Esophagus muscularis mucosa (tissue), 3 donors: Measurements from ENCODE around the gene DDHD1.

Experiments used
- CTCF ChIP-seq, 3 experiments: fragments of 200-600 bp in 2 of 3; fragments of 450-650 bp in 1 of 3; sonication (generic) in 2 of 3; IDR thresholded peaks; one replicate each; pipeline ENCODE4 v1.5.1; 2017 to 2019; ENCODE audit warnings: antibody characterized with exemption in 3 of 3, mild to moderate bottlenecking in 2 of 3, moderate library complexity in 1 of 3
- POLR2A ChIP-seq: fragments of 450-650 bp; IDR thresholded peaks from one replicate; pipeline ENCODE4 v1.6.1; 2017; ENCODE audit warnings: antibody characterized with exemption, moderate library complexity, mild to moderate bottlenecking, low read depth

- TF ChIP-seq CTCF (IDR thresholded peaks at IDR 0.05) (no peak), POLR2A (no peak)
Observed at GRCh38 chr14:53156238-53156637, 3.1 kb upstream of the DDHD1 start.
